Heart left ventricle (tissue), 16 donors: ENCODE results near the gene RNF217. TPM values are rescaled to one million over a fixed set of nuclear protein-coding genes. Genes with fewer than 3 reads are reported as not detected.

Source experiments
- ATAC-seq, 4 donors: fragments of 200-7000 bp; cut with Tn5 transposase; one replicate each; pipeline ENCODE4 v1.9.1; 2020 to 2022; ENCODE audit warnings: moderate library complexity in 4 of 4, mild to moderate bottlenecking in 3 of 4, moderate number of reproducible peaks in 1 of 4
- DNase-seq, 5 donors: peaks; one replicate each; pipeline ENCODE4 v3.0.0-alpha.2; 2020
- H3K27ac ChIP-seq, 12 donors: fragments of 200-600 bp; sonication (generic) in 4 of 12; one replicate each; pipeline versions ENCODE4 v1.5.0 to v1.8.0; 2016 to 2022; ENCODE audit warnings: mild to moderate bottlenecking in 2 of 12
- H3K27me3 ChIP-seq, 9 donors: fragments of 200-600 bp; sonication (generic) in 2 of 9; one replicate each; pipeline versions ENCODE4 v1.5.1 to v1.8.0; 2016 to 2022; ENCODE audit warnings: mild to moderate bottlenecking in 3 of 9
- H3K36me3 ChIP-seq, 9 donors: fragments of 200-600 bp; sonication (generic) in 2 of 9; one replicate each; pipeline versions ENCODE4 v1.5.0 to v1.8.0; 2018 to 2022; ENCODE audit warnings: mild to moderate bottlenecking in 2 of 9
- H3K4me1 ChIP-seq, 12 donors: fragments of 200-600 bp; sonication (generic) in 4 of 12; one replicate each; pipeline versions ENCODE4 v1.5.0 to v1.8.0; 2016 to 2022; ENCODE audit warnings: mild to moderate bottlenecking in 3 of 12
- H3K4me3 ChIP-seq, 12 donors: fragments of 200-600 bp; sonication (generic) in 4 of 12; one replicate each; pipeline versions ENCODE4 v1.5.0 to v1.8.0; 2017 to 2022; ENCODE audit warnings: mild to moderate bottlenecking in 9 of 12, moderate library complexity in 4 of 12
- H3K9me3 ChIP-seq, 12 donors: fragments of 200-600 bp; sonication (generic) in 4 of 12; one replicate each; pipeline versions ENCODE4 v1.5.0 to v1.8.0; 2016 to 2022; ENCODE audit warnings: mild to moderate bottlenecking in 1 of 12
- CTCF ChIP-seq, 12 donors: fragments of 200-600 bp; sonication (generic) in 4 of 12; IDR thresholded peaks; one replicate each; pipeline versions ENCODE4 v1.5.0 to v1.8.0; 2018 to 2022; ENCODE audit warnings: antibody characterized with exemption in 12 of 12, mild to moderate bottlenecking in 5 of 12
- POLR2A ChIP-seq, 2 donors: fragments of 450-650 bp; IDR thresholded peaks; one replicate each; pipeline ENCODE4 v1.6.1; 2017; ENCODE audit warnings: antibody characterized with exemption in 2 of 2, mild to moderate bottlenecking in 2 of 2, moderate library complexity in 2 of 2
- WGBS, 4 donors: extraction: QIAGEN DNeasy Blood & Tissue Kit in 2 of 4; methylation state at CpG; one replicate each; pipeline versions ENCODE4 v1.1.5 to v1.1.7; 2013 to 2018; 5-methylcytosine and 5-hydroxymethylcytosine counted together
- intact Hi-C, 10 donors: fragments of 100-400 bp; cut with DNase I; formaldehyde crosslinking; loops; one replicate each; pipeline versions ENCODE4 v1.11.1 to v1.14.2; 2022
- polyA plus RNA-seq, 2 donors: library from polyadenylated mRNA; stranded (reverse); fragments of 200-250 nt; gene quantifications; one replicate each; pipeline ENCODE4 v1.2.3, GENCODE V29; 2013
- total RNA-seq, 9 donors: library from RNA; depleted of rRNA in 2 of 9; stranded (reverse); fragments of >200 nt in 2 of 9; fragmentation: NEBNext Ultra II Directional in 3 of 9; extraction: Animal tissue kit (Norgen Biotek cat#: 25700) in 3 of 9; gene quantifications; one replicate each; pipeline versions ENCODE4 v1.1.0 to v1.2.4, GENCODE V29; 2016 to 2023
- donor health status: ischemic (EF 13 %, LVEDD 7.1; RV severe dilation, severe dysfunction).
- donor health status: healthy with polysubstance abuse.
- donor health status: DM: no; HTN: yes; CAD: no.
- donor health status: DM: no; HTN: no; CAD: no.
- donor health status: ischemic (EF 25% LVEDD 6.9; RV normal size, moderate dysfunction).
- donor health status: ischemic (EF 25% LVEDD 5.7; RV mildly dilated, moderate dysfunction).
- donor health status: healthy.
- donor health status: DM: yes; HTN: yes; CAD: no.
- donor health status: ischemic (EF 35%, LVEDD 5.7; RV mildly dilated, moderate dysfunction).
- donor health status: nonischemic (EF 11% LVEDD 7.7; RV severe dilation, severe dysfunction).
- donor health status: DM: yes; HTN: yes; CAD: no.
- donor health status: PGD.
- donor health status: ischemic (EF 29% LVEDD 5.4; RV normal size, mild dysfunction).
- donor health status: nonischemic (EF 23%, LVEDD 6.1; RV moderate dilation, normal function).

RNF217 gene
- total and polyA plus RNA-seq, 11 donors = 2.2 to 21.6 (median 13.9) TPM

GRCh38 chr6:124974771-124975377, 12.6 kb downstream of the RNF217 start:
- Histone ChIP-seq H3K27me3 (no peaks in the 10 kb centered on the region), H3K4me3 (no peak overlapping the region), H3K4me1 (peaks cover 0 to 8% (median 0%) of the 10 kb centered on the region in 12 donors), H3K36me3 (peaks cover 0 to 40% (median 22%) of the 10 kb centered on the region in 9 donors), H3K9me3 (peaks cover 0 to 13% (median 9%) of the 10 kb centered on the region in 12 donors), H3K27ac (no peak overlapping the region)
- intact Hi-C loops = loop anchor here in 1 of 10 donors (10.0 kb wide), 1 partner anchor 110 kb away; no protein-coding TSS in a partner anchor
- 92 to 96% (median 93%) methylated on average over 6 of the region's 6 CpGs for WGBS, 4 donors
- no peak for DNase-seq
- TF ChIP-seq CTCF (IDR thresholded peaks at IDR 0.05) = no peak
- TF ChIP-seq POLR2A (IDR thresholded peaks at IDR 0.05) = no peak
- ATAC-seq = no peak

GRCh38 chr6:124977067-124977908, 15.1 kb downstream of the RNF217 start:
- no peak for DNase-seq
- TF ChIP-seq POLR2A (IDR thresholded peaks at IDR 0.05) = no peak
- no peak for TF ChIP-seq CTCF (IDR thresholded peaks at IDR 0.05)
- H3K9me3 ChIP-seq = peaks cover 0 to 13% (median 9%) of the 10 kb centered on the region in 12 donors
- no peaks in the 10 kb centered on the region for H3K4me1 ChIP-seq
- no peak overlapping the region for H3K4me3 ChIP-seq
- H3K36me3 ChIP-seq = peaks cover 0 to 28% (median 12%) of the 10 kb centered on the region in 9 donors
- H3K27ac ChIP-seq = no peak overlapping the region
- ATAC-seq = no peak
- 54 to 72% (median 60%) methylated on average over 1 of the region's 1 CpG for WGBS, 4 donors
- intact Hi-C loops = loop anchor here in 1 of 10 donors (10.0 kb wide), 1 partner anchor 108 kb away; no protein-coding TSS in a partner anchor
- no peaks in the 10 kb centered on the region for H3K27me3 ChIP-seq

- ATAC-seq (no peak), DNase-seq (no peak)
- TF ChIP-seq CTCF (IDR thresholded peaks at IDR 0.05) = no peak
- TF ChIP-seq POLR2A (IDR thresholded peaks at IDR 0.05) = no peak
- peaks cover 0 to 14% (median 6%) of the 10 kb centered on the region in 9 donors for H3K36me3 ChIP-seq
- no peaks in the 10 kb centered on the region for H3K27me3 ChIP-seq
- H3K9me3 ChIP-seq = peaks cover 0 to 13% (median 9%) of the 10 kb centered on the region in 12 donors
- H3K4me1 ChIP-seq = peaks cover 0 to under 1% (median 0%) of the 10 kb centered on the region in 12 donors
- H3K27ac ChIP-seq = no peak overlapping the region
- intact Hi-C loops = loop anchor here in 1 of 10 donors (10.0 kb wide), 1 partner anchor 106 kb away; no protein-coding TSS in a partner anchor
- 98 to 99% (median 98%) methylated on average over 10 of the region's 10 CpGs for WGBS, 4 donors
- H3K4me3 ChIP-seq = no peak overlapping the region
Measured at GRCh38 chr6:124978451-124979293, 16.4 kb downstream of the RNF217 start.
